Measurements from ENCODE around the gene VCAN. TPM values are rescaled to one million over a fixed set of nuclear protein-coding genes. Genes with fewer than 3 reads are reported as not detected.

The VCAN gene
- total RNA-seq, 1 donor from 2014 or later, result 178 TPM

GRCh38 chr5:83513081-83513480, 41.5 kb downstream of the VCAN start:
- no peak for TF ChIP-seq CTCF (IDR thresholded peaks at IDR 0.05; ENCODE audit: insufficient read depth, low read length, poor library complexity, severe bottlenecking)
- no peak for DNase-seq (ENCODE audit: low read depth)
- Histone ChIP-seq H3K36me3 (ENCODE audit: control insufficient read depth, insufficient read depth, low read length) (peaks cover 2% of the 10 kb centered on the region), H3K4me3 (ENCODE audit: low read depth, low read length) (no peak overlapping the region), H3K27me3 (ENCODE audit: control insufficient read depth, insufficient read depth, low read length) (no peaks in the 10 kb centered on the region)

- TF ChIP-seq CTCF (IDR thresholded peaks at IDR 0.05; ENCODE audit: insufficient read depth, low read length, poor library complexity, severe bottlenecking), result no peak
- H3K36me3 ChIP-seq (ENCODE audit: control insufficient read depth, insufficient read depth, low read length), result peaks cover 2% of the 10 kb centered on the region
- no peak for DNase-seq (ENCODE audit: low read depth)
- no peaks in the 10 kb centered on the region for H3K27me3 ChIP-seq (ENCODE audit: control insufficient read depth, insufficient read depth, low read length)
- H3K4me3 ChIP-seq (ENCODE audit: low read depth, low read length), result no peak overlapping the region
Observed at GRCh38 chr5:83513491-83513890, 41.9 kb downstream of the VCAN start.

GRCh38 chr5:83516377-83516776, 44.8 kb downstream of the VCAN start:
- Histone ChIP-seq H3K36me3 (ENCODE audit: control insufficient read depth, insufficient read depth, low read length) (peaks cover 10% of the 10 kb centered on the region), H3K4me3 (ENCODE audit: low read depth, low read length) (no peak overlapping the region), H3K27me3 (ENCODE audit: control insufficient read depth, insufficient read depth, low read length) (no peaks in the 10 kb centered on the region)
- no peak for DNase-seq (ENCODE audit: low read depth)
- TF ChIP-seq CTCF (IDR thresholded peaks at IDR 0.05; ENCODE audit: insufficient read depth, low read length, poor library complexity, severe bottlenecking), result no peak

GRCh38 chr5:83517072-83517687, 45.6 kb downstream of the VCAN start:
- DNase-seq (ENCODE audit: low read depth), result no peak
- Histone ChIP-seq H3K36me3 (ENCODE audit: control insufficient read depth, insufficient read depth, low read length) (peaks cover 8% of the 10 kb centered on the region), H3K4me3 (ENCODE audit: low read depth, low read length) (no peak overlapping the region), H3K27me3 (ENCODE audit: control insufficient read depth, insufficient read depth, low read length) (no peaks in the 10 kb centered on the region)
- no peak for TF ChIP-seq CTCF (IDR thresholded peaks at IDR 0.05; ENCODE audit: insufficient read depth, low read length, poor library complexity, severe bottlenecking)

GRCh38 chr5:83517688-83518085, 46.1 kb downstream of the VCAN start:
- H3K27me3 ChIP-seq (ENCODE audit: control insufficient read depth, insufficient read depth, low read length), result no peaks in the 10 kb centered on the region
- H3K4me3 ChIP-seq (ENCODE audit: low read depth, low read length), result no peak overlapping the region
- no peak for TF ChIP-seq CTCF (IDR thresholded peaks at IDR 0.05; ENCODE audit: insufficient read depth, low read length, poor library complexity, severe bottlenecking)
- H3K36me3 ChIP-seq (ENCODE audit: control insufficient read depth, insufficient read depth, low read length), result peaks cover 8% of the 10 kb centered on the region
- no peak for DNase-seq (ENCODE audit: low read depth)
